GM18502 (cell line): Measurements from ENCODE around the gene SLC35E4.
A peak's percentile ranks its signal among the peaks of the same experiment; 100 is the strongest.
"Not testable (repeated sequence)": the region's sequence is repeated elsewhere in the genome, so short reads cannot be mapped to it uniquely, and the experiment has no call there.

ENCODE experiments used
- ATAC-seq: cut with Tn5 transposase; IDR thresholded peaks from one replicate; pipeline ENCODE4 v1.9.1; 2021; ENCODE audit warnings: mild to moderate bottlenecking; ENCODE audit not compliant: unreplicated experiment, poor library complexity

SLC35E4 gene

DNA sequence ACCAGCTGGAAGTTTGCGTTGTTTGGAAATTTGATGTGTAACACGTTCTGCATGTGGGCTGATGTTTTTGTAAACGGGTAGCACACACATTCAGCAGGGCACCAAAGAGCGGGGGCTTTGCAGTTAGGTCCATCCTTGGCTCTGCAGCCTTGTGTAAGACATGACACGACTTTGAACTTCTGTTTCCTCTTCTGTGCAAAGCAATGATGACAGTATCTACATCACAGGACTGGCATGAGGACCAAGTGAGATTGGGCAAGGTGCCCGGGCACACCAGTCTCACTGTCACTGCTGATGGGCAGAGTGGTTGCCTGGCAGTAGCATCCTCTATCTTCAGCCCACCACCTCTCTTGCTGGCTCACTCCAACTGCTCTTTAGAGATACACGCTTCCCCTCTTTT, 25.3 kb upstream of the SLC35E4 start:
- no peak for ATAC-seq

DNA sequence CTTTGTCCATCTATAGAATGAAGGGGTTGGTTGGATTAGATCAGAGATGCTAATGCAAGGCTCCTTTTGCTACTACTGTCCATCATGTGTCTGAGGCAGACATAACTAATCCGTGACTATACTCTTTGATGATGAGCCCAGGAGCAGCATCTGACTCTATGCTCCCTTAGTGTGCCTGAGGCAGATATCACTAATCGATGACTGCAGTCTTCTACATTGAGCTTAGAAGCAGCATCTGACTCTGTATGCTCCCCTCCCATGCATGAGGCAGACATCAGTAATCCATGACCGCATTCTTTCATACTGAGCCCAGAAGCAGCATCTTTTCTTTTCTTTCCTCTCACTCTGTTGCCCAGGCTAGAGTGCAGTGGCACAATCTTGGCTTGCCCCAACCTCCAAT, 24.4 kb upstream of the SLC35E4 start:
- no peak for ATAC-seq

DNA sequence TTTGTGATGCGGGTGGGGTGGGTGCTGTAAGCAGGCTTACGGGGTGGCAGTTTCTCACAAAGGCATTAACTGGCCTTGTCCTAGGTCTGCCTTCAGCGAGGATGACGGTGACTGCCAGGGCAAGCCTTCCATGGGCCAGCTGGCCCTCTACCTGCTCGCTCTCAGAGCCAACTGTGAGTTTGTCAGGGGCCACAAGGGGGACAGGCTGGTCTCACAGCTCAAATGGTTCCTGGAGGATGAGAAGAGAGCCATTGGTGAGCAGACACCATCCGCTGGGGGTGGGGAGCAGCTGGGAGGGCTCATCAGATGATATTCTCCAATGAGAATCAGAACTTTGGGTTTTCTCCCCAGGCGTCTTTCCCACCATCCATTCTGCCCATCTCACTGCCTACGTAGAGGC, 22.8 kb upstream of the SLC35E4 start:
- ATAC-seq: no peak

DNA sequence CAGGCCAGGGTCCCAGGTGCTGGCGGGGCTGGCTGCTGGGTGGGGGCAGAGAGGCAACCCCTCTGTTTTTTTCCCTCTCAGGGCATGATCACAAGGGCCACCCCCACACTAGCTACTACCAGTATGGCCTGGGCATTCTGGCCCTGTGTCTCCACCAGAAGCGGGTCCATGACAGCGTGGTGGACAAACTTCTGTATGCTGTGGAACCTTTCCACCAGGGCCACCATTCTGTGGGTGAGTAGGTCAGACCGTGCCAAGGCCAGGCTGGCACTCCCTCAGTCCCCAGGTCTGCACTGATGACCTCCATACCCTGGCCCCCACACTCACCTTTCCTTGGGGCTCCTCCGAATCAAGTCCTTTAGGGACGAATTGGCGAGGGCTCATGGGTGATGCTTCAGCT, 21.3 kb upstream of the SLC35E4 start:
- ATAC-seq: no peak

DNA sequence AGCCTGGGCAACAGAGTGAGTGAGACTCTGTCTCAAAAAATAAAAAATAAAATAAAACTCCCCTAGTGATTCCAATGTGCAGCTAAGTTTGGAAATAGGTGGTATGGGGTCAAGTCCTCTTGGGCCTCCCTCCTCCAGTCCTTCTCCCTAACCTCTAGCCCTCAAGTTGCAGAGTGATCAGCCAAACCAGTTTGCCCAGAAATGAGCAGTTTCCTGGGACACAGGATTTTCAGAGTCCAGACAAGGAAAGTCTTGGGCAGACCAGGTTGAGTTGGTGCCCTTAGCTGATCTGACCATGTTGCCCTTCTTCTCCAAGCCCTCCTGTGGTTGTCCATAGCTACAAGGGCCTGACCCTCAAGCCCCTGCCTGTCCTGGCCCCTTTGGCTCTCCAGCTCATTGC, 20.7 kb upstream of the SLC35E4 start:
- ATAC-seq: no peak

DNA sequence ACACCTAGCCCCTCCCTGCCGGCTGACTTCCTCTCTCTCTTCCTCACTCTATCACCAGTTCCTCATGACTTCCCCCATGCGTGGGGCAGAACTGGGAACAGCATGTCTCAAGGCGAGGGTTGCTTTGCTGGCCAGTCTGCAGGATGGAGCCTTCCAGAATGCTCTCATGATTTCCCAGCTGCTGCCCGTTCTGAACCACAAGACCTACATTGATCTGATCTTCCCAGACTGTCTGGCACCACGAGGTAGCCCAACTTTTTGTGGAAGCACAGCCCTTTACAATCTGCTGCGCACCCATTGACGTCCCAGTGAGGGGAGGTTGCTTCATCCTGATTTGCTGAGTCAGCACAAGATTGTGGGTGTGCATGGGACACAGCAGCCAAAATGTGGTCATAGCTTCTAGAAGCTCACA, 20.0 kb upstream of the SLC35E4 start:
- ATAC-seq: no peak

DNA sequence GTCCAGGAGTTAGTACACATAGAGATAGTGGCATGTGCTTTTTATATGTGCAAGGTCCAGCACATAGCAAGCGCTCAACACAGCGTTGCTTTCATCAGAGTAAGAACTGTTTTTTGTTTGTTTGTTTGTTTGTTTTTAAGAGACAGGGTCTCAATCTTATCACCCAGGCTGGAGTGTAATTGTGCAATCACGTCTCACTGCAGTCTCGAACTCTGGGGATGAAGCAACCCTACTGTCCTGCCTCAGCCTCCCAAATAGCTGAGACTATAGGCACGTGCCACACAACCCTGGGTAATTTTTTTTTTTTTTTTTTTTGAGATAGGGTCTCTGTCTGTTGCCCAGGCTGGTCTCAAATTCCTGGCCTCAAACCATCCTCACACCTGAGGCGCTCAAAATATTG, 17.8 kb upstream of the SLC35E4 start:
- ATAC-seq: no peak

DNA sequence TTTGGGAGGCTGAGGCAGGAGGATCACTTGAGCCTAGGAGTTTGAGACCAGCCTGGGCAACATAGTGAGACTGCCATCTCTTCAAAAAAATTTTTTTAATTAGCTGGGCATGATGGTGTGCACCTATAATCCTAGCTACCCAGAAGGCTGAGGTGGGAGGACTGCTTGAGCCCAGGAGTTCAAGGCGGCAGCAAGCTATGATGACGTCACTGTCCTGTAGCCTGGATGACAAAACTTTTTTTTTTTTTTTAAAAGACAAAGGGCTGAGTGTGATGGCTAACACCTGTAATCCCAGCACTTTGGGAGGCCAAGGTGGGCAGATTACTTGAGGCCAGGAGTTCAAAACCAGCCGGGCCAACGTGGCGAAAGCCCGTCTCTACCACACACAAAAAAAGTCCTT, 15.7 kb upstream of the SLC35E4 start:
- not testable (repeated sequence) for ATAC-seq

DNA sequence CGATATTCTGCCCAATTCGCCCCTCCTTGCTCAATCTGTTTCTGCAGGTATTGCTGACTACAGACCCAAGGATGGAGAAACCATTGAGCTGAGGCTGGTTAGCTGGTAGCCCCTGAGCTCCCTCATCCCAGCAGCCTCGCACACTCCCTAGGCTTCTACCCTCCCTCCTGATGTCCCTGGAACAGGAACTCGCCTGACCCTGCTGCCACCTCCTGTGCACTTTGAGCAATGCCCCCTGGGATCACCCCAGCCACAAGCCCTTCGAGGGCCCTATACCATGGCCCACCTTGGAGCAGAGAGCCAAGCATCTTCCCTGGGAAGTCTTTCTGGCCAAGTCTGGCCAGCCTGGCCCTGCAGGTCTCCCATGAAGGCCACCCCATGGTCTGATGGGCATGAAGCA, 9.2 kb upstream of the SLC35E4 start:
- ATAC-seq: no peak

DNA sequence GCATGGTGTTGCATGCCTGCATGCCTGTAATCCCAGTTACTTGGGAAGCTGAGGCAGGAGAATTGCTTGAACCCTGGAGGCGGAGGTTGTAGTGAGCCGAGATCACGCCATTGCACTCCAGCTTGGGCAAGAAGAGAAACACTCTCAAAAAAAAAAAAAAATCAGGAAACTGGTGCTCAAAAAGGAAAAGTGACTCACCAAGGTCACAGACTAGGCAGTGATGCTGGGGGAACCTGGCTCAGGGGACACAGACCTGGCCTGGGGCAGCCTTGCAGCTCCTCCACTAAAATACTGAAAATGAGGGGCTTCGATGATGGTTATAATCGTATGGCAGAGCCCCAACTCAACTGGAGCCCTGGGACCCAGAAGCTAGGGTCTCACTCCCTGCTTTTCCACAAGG, 8.1 kb upstream of the SLC35E4 start:
- ATAC-seq: no peak

DNA sequence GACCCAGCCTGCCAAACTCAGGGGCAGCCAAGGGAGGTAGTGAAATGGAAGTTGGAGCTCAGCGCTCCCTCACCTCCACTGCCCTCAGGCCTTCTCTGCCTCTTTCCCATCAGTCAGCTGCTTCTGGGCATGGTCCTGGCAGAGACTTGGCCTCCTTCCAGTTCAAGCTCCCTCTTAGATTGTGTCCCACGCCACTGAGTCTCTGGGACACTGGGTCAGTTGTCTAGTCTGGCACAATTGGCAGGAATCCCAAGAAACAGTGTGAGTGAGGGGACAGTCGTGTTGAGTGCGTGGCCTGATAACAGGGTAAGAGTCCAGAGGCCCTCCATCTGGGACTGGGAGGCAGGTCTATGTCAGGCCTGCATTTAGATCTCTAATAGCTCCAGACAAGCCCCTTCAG, 7.1 kb upstream of the SLC35E4 start:
- no peak for ATAC-seq

DNA sequence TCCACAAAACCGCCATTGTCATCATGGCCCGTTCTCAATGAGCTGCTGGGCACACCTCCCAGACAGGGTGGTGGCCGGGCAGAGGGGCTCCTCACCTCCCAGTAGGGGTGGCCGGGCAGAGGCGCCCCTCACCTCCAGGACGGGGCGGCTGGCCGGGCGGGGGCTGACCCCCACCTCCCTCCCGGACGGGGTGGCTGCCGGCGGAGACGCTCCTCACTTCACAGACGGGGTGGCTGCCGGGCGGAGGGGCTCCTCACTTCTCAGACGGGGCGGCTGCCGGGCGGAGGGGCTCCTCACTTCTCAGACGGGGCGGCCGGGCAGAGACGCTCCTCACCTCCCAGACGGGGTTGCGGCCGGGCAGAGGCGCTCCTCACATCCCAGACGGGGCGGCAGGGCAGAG, 4.1 kb upstream of the SLC35E4 start:
- ATAC-seq: not testable (repeated sequence)

DNA sequence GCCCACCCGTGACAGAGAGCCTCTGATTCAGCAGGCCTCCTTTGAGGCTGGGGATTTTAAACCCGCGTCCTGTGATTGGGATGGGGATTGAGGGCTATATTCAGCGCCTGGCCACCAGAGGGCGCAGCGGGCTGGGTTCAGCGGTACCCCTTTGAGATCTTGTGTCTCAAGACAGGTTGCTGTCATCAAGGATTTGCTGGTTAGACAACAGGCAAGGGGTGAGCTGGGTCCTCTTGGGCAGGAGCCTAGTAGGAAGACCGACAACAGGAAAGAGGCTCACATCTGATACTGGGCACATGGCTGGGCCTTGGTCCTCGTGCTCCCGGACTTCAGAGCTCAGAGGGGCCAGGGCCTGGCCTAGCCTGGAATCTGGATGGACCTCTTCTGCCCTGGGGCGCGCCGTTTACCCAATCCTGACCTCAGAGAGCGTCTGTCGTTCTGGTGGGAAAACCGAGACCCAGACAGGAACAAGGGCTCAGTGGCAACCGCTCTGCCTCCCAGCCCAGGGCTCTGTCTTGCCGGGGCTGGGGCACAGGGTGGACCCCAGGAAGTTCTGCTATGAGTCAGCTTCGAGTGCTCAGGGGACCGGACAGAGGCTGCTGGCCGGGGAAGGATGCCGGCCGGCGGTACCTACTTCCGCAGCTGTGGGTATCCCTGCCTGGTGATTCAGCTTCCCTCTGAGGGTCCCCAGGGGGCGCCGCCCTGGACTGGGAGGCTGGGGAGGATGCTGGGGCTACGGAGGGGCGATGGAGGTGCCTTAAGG, 929 bp upstream of the SLC35E4 start:
- peak; percentile 58 for ATAC-seq

DNA sequence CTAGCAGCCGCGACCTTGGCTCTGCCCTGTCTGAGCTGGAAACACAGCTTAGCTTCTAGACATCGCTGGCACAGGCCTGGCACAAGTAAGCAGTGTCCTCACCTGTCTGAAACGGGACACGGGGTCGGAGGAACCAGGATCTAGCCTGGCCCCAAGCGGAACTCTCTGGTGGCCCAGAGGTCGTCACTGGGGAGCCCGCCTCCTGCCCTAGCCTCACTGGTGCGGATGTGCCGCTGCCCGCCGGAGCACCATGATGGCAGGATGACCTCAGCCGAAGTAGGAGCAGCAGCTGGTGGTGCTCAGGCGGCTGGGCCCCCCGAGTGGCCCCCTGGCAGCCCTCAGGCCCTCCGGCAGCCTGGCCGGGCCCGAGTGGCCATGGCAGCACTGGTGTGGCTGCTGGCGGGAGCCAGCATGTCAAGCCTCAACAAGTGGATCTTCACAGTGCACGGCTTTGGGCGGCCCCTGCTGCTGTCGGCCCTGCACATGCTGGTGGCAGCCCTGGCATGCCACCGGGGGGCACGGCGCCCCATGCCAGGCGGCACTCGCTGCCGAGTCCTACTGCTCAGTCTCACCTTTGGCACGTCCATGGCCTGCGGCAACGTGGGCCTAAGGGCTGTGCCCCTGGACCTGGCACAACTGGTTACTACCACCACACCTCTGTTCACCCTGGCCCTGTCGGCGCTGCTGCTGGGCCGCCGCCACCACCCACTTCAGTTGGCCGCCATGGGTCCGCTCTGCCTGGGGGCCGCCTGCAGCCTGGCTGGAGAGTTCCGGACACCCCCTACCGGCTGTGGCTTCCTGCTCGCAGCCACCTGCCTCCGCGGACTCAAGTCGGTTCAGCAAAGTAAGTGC, 871 bp downstream of the SLC35E4 start:
- ATAC-seq: no peak

DNA sequence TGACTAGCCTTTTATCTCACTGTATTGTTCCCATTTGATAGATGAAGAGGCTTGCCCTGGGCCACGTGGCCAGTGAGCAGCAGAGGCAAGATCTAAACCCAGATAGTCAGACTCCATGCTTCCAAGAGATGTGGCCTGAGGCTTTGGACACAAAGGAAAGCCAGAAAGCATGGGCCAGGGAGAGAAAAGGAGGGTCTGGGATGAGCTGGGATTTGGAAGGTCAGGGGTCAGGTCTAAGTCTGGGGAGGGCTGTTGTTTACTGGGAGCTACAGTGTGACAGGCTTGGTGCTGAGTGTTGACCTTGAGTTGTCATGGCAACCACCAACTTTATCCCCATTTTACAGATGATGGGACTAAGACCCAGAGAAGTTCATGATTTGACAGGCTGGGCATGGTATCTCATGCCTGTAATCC, 2.1 kb downstream of the SLC35E4 start:
- ATAC-seq: no peak

DNA sequence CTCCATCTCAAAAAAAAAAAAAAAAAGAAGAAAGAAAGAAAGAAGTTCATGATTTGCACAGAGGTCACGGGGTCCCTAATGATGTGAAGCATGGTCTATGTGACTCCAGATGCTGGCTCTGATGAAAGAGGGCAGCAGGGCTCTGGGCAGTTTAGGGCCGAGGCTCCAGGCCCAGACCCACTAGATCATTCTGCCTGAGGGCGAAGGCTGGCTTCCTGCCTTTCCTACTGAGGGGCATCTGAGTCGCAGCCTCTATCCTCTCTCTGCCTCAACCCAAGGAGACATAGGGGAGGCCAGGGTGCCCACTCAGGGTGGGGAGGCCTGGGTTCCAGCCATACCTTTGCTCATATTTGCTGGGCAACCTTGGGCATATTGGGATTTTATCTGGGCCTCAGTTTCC, 4.8 kb downstream of the SLC35E4 start:
- ATAC-seq: no peak

DNA sequence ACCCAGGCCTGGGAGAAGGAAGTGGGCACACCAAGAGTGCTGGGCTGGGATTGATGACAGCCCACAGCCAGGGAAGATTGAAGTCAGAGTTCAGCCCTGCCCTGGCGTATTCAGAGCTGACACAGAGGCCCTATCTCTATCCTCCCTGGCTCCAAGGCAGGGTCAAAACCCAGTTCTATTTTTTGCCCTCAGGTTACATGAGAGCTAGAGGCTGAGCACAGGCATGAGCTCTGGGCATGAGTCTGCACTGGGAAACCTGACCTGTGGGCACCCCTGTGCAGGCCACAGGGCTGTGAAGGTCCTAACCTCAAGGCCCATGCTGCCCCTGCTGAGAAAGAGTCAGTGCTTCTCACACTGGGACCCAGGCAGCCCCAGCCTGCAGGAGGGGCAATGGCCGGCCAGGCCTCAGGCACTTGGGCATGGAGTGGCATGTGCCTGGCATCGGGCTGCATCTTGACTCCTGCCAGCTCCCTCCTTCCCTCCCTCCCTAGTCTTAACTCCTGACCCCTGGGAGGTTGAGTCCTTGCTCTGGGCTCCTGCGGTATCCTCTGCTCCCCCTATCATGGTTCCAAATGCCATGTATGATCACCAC, 5.4 kb downstream of the SLC35E4 start:
- ATAC-seq: no peak

DNA sequence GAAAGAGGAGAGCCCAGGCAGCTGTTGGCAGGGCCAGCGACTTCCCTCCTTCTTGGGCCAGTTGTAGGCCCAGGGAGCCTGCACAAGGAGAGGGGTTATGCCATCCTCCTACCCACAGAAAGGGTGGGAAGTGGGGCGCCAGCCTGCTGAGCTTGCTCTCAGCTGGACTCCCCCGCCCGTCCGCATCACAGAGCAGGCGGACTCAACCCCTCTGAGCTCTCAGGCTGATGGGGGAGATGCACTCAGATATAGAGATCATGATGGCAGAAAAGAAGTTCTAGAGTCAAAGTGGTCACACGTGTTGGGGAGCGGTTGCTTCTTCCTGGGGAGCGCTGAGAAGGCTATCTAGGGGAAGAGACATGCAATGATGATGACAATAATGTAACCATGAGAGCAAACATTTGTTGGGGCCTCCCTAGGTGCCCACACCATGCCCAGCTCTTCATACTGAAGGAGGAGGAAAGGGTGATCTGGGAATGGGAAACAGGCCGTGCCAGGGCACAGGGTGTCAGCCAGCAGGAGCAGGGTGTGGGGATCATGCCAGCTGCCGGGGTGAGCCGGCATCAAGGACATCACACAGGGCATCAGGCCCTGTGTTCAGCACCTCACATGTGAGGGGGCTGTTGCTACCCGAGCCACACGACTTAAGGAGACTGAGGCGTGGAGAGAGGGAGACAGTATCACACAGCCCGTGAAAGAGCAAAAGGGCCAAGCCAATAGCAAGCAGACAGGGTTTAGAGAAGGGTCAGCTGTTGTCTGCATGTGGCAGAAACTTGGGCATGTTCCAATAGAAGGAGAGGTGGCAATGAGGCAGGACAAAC, 7.7 kb downstream of the SLC35E4 start:
- ATAC-seq: no peak

DNA sequence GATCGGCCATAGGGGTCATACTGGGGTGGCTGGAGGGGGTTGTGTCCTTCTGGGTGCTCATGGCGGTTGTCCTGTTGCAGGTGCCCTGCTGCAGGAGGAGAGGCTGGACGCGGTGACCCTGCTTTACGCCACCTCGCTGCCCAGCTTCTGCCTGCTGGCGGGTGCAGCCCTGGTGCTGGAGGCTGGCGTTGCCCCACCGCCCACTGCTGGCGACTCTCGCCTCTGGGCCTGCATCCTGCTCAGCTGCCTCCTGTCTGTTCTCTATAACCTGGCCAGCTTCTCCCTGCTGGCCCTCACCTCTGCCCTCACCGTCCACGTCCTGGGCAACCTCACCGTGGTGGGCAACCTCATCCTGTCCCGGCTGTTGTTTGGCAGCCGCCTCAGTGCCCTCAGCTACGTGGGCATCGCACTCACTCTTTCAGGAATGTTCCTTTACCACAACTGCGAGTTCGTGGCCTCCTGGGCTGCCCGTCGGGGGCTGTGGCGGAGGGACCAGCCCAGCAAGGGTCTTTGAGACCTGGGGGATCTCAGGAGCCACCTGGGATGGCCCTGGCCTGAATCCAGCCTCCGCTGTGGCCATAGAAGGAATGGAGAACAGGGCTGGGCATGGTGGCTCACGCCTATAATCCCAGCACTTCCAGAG, 11.1 kb downstream of the SLC35E4 start:
- no peak for ATAC-seq

DNA sequence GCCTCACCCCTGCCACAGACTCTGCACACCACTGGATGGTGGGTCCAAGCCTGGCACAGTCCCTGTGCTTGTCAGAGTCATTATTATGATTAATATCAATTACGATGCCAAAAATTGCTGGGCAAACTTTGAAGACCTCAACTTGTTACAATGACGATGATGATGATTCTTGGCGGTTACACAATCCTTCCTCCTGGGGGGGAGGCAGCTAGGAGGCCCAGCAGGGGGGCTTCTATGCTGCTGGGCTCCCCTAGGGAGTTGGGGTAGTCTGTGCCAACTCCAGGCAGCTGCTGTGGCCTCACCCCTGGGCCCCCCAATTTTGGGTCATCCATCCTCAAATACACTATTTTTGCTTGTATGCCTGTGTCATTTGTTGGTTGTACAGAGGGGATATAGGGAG, 12.0 kb downstream of the SLC35E4 start:
- no peak for ATAC-seq
